Psoas muscle (tissue), 8 donors: ENCODE measurements around the gene KRT222. TPM values are rescaled to one million over a fixed set of nuclear protein-coding genes. Genes with fewer than 3 reads are reported as not detected.

Source experiments
- ATAC-seq, 4 donors: fragments of 200-7000 bp; cut with Tn5 transposase; one replicate each; pipeline ENCODE4 v1.9.1; 2020; ENCODE audit warnings: moderate library complexity in 3 of 4, mild to moderate bottlenecking in 2 of 4
- DNase-seq, 2 donors: peaks; one replicate each; pipeline ENCODE4 v3.0.0-alpha.2; 2020
- H3K27ac ChIP-seq: fragments of 200-600 bp; one replicate; pipeline ENCODE4 v1.8.0; 2022
- H3K27me3 ChIP-seq, 3 donors: fragments of 200-600 bp in 1 of 3; one replicate each; pipeline versions ENCODE4 v1.6.1 to v1.8.0; 2013 to 2022; ENCODE audit warnings: low read length in 2 of 3, mild to moderate bottlenecking in 2 of 3, moderate library complexity in 1 of 3; ENCODE audit not compliant: insufficient read depth in 3 of 3
- H3K36me3 ChIP-seq, 2 donors: fragments of 200-600 bp in 1 of 2; one replicate each; pipeline versions ENCODE4 v1.6.1 to v1.8.0; 2013 to 2022; ENCODE audit warnings: low read depth in 1 of 2, mild to moderate bottlenecking in 1 of 2, moderate library complexity in 1 of 2; ENCODE audit not compliant: insufficient read depth in 1 of 2
- H3K4me1 ChIP-seq: fragments of 200-600 bp; one replicate; pipeline ENCODE4 v1.8.0; 2022
- H3K4me3 ChIP-seq: fragments of 200-600 bp; one replicate; pipeline ENCODE4 v1.8.0; 2022; ENCODE audit warnings: mild to moderate bottlenecking
- H3K9me3 ChIP-seq: fragments of 200-600 bp; one replicate; pipeline ENCODE4 v1.8.0; 2022
- WGBS, 3 donors: extraction: QIAGEN DNeasy Blood & Tissue Kit; methylation state at CpG; one replicate each; pipeline versions ENCODE4 v1.1.6 to v1.1.7; 2013; 5-methylcytosine and 5-hydroxymethylcytosine counted together
- intact Hi-C, 2 donors: fragments of 100-400 bp; cut with DNase I; formaldehyde crosslinking; loops; one replicate each; pipeline versions ENCODE4 v1.11.0 to v1.14.2; 2022
- polyA plus RNA-seq, 3 donors: library from polyadenylated mRNA; stranded (reverse); fragments of 200-250 nt; gene quantifications; one replicate each; pipeline ENCODE4 v1.2.3, GENCODE V29; 2013
- total RNA-seq, 4 donors: library from RNA; stranded (reverse); fragmentation: NEBNext Ultra II Directional in 2 of 4; extraction: Animal tissue kit (Norgen Biotek cat#: 25700) in 2 of 4; gene quantifications; one replicate each; pipeline versions ENCODE4 v1.2.1 to v1.2.4, GENCODE V29; 2021 to 2023
- TF ChIP-seq, protein P1 (sequence below): fragments of 200-600 bp; IDR thresholded peaks from one replicate; pipeline ENCODE4 v1.8.0; 2022; ENCODE audit warnings: antibody characterized with exemption
- donor health status: healthy with polysubstance abuse.
- donor health status: DM: no; HTN: no; CAD: no; lungs with moderate emphysema.
- donor health status: Bipolar disorder and iron deficiency.
- donor health status: healthy.
- donor health status: DM: yes; HTN: yes; CAD: no.
- donor health status: DM: no; HTN: no; CAD: no.
- donor health status: DM: no; HTN: no; CAD: no.
- donor health status: DM: yes; HTN: yes; CAD: no.

Gene KRT222
- total and polyA plus RNA-seq, 7 donors, result 0.08 to 0.37 (median 0.21) TPM; not detected in 3

DNA sequence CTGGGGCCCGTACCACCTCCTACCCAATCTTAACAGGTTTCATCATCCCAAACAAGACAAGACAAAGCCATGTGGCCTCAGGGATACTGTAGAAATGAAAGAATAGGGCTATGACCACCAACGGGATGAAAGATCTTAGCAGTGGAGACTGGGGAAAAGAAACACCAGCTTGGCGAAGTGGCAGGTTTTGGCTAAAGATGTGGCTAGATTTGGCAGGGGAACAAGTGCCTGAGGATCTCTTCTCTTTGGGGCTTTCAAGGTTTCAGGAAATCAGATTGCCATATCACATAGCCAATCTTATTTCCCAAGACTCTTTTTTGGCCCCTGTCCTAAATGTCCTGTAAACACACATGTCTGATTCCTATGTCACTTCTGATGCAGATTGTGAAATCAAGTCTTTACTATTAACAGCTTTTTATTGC lies 31.7 kb upstream of the KRT222 start:
- intact Hi-C loops, result no loop called here
- TF ChIP-seq, protein P1, sequence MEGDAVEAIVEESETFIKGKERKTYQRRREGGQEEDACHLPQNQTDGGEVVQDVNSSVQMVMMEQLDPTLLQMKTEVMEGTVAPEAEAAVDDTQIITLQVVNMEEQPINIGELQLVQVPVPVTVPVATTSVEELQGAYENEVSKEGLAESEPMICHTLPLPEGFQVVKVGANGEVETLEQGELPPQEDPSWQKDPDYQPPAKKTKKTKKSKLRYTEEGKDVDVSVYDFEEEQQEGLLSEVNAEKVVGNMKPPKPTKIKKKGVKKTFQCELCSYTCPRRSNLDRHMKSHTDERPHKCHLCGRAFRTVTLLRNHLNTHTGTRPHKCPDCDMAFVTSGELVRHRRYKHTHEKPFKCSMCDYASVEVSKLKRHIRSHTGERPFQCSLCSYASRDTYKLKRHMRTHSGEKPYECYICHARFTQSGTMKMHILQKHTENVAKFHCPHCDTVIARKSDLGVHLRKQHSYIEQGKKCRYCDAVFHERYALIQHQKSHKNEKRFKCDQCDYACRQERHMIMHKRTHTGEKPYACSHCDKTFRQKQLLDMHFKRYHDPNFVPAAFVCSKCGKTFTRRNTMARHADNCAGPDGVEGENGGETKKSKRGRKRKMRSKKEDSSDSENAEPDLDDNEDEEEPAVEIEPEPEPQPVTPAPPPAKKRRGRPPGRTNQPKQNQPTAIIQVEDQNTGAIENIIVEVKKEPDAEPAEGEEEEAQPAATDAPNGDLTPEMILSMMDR, result no peak
- 70 to 74% (median 71%) methylated on average over 3 of the region's 3 CpGs for WGBS, 3 donors
- Histone ChIP-seq H3K4me3 (no peak overlapping the region), H3K27me3 (peaks cover 0 to 7% (median 0%) of the 10 kb centered on the region in 3 donors), H3K36me3 (no peaks in the 10 kb centered on the region), H3K9me3 (no peaks in the 10 kb centered on the region), H3K4me1 (peaks cover 10% of the 10 kb centered on the region), H3K27ac (no peak overlapping the region)
- ATAC-seq (no peak), DNase-seq (no peak)

DNA sequence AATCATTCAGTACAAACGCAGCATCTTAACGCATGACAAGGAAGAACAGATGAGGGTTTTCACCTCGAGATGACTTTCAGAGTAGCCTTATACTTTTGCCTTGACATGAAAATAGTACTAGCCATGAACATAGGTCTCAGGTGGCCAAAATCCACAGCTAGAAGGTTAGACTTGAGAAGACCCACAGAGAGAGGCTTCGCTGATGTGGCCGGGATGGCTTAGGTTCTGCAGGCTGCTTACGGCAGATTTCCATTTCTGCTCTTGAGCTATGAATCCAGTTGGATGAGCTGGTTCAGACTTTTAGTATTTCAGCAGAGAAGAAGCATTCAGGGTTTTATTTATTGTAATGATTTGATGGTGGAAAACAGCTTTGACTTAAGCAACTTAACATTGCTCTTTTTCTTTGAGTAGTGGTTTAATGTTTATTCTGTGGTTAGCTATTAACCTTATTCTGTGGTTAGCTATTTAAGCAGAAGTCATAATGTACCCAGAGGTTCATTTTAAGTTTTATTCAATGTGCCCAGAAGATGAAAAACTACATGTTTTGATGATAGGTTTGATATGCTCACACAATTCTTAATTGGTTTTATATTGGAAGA lies 31.0 kb upstream of the KRT222 start:
- ATAC-seq, result no peak
- H3K27me3 ChIP-seq, result peaks cover 0 to 7% (median 0%) of the 10 kb centered on the region in 3 donors
- intact Hi-C loops, result no loop called here

DNA sequence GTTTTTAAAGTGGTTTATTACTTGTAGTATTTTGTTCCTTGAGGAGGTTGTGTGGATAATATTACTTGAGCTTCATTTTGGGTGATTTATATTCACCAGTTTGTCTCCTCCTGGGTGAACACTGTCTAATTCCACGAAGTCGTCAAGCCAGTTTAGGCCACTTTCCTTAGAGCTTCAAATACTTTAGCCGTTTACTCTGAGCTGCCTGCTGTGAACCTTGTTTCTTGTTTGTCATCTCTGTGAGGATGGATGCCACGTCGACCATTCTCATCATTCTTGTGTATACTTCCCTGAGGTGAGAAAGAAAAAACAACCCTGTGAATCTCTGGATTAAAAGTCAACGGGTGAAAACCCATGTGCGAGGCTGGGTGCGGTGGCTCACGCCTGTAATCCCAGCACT lies 29.6 kb upstream of the KRT222 start:
- 72 to 78% (median 76%) methylated on average over 9 of the region's 9 CpGs for WGBS, 3 donors
- TF ChIP-seq, protein P1, result no peak
- intact Hi-C loops, result no loop called here

More for the DNA sequence above, 31.0 kb upstream of the KRT222 start:
- Histone ChIP-seq H3K4me1 (peaks cover 10% of the 10 kb centered on the region), H3K36me3 (no peaks in the 10 kb centered on the region), H3K9me3 (no peaks in the 10 kb centered on the region), H3K27ac (no peak overlapping the region), H3K4me3 (no peak overlapping the region)
- no peak for DNase-seq
- WGBS, 3 donors, result 90 to 93% (median 92%) methylated on average over 6 of the region's 6 CpGs
- TF ChIP-seq, protein P1, result no peak

DNA sequence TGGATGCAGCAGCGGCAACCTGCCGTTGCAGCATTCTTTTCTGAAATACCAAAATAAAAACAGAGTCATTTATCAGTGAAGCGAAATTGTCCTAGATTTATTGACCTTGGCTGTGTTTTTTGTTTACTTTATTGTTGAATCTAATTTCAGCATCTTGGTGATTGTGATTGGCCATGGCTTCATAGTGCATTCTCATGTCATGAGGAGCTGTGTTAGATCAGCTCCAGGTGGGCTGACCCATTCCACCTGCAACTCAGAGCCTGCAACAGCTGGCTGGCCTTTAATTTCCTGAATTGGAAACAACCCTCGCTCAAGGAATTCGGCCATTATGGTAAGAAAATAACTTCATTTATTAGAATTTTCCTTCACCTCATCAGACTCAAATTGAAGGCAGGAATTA lies 22.1 kb upstream of the KRT222 start:
- DNase-seq (no peak), ATAC-seq (no peak)
- 71 to 81% (median 78%) methylated on average over 5 of the region's 5 CpGs for WGBS, 3 donors
- TF ChIP-seq, protein P1, result no peak
- Histone ChIP-seq H3K4me1 (no peaks in the 10 kb centered on the region), H3K27me3 (no peaks in the 10 kb centered on the region), H3K9me3 (no peaks in the 10 kb centered on the region), H3K27ac (no peak overlapping the region), H3K36me3 (no peaks in the 10 kb centered on the region), H3K4me3 (no peak overlapping the region)
- intact Hi-C loops, result no loop called here

More for the DNA sequence above, 29.6 kb upstream of the KRT222 start:
- H3K4me3 ChIP-seq, result no peak overlapping the region
- peaks cover 2% of the 10 kb centered on the region for H3K4me1 ChIP-seq
- H3K27ac ChIP-seq, result no peak overlapping the region
- peaks cover 0 to 7% (median 0%) of the 10 kb centered on the region in 3 donors for H3K27me3 ChIP-seq
- no peaks in the 10 kb centered on the region for H3K9me3 ChIP-seq
- ATAC-seq (no peak), DNase-seq (no peak)
- no peaks in the 10 kb centered on the region for H3K36me3 ChIP-seq

DNA sequence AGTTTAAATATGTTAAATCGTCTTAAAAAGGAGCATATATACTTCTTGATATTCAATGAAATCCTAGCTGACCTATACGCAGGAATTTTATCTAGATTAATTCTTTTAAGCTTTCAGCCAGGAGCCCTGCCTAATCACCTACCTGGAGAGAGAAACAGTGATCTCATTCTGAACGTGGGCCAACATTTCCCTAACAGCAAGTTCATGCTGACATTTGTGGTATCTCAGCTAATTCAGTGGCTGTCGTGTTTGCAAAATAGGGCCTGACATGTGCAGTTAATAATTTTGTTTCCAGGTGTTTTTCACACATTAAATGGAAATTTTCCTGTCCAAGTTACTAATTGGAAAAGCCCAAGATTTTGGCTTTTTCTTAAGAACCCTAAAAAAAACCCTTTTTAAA lies 21.2 kb upstream of the KRT222 start:
- intact Hi-C loops, result no loop called here
- WGBS, 3 donors, result 60 to 65% (median 64%) methylated on average over 4 of the region's 4 CpGs
- Histone ChIP-seq H3K27ac (no peak overlapping the region), H3K36me3 (no peaks in the 10 kb centered on the region), H3K4me1 (no peaks in the 10 kb centered on the region), H3K4me3 (no peak overlapping the region), H3K27me3 (no peaks in the 10 kb centered on the region), H3K9me3 (no peaks in the 10 kb centered on the region)
- ATAC-seq, result no peak
- TF ChIP-seq, protein P1, result no peak
- DNase-seq, result no peak
